Stimulated activated CD4-positive, alpha-beta T cell treated with anti-CD3 and anti-CD28 coated beads, Interleukin-4, amount 100 ng/mL, for 48 hours (primary cell): ENCODE data around the gene NID1.

ENCODE experiments used
- DNase-seq, 2 donors: peaks; one replicate each; pipeline ENCODE4 v3.0.0-alpha.2; 2020; ENCODE audit warnings: low read depth in 2 of 2

Gene NID1

GRCh38 chr1:236065509-236066005 lies 667 bp upstream of the NID1 start:
- no peak for DNase-seq

DNA sequence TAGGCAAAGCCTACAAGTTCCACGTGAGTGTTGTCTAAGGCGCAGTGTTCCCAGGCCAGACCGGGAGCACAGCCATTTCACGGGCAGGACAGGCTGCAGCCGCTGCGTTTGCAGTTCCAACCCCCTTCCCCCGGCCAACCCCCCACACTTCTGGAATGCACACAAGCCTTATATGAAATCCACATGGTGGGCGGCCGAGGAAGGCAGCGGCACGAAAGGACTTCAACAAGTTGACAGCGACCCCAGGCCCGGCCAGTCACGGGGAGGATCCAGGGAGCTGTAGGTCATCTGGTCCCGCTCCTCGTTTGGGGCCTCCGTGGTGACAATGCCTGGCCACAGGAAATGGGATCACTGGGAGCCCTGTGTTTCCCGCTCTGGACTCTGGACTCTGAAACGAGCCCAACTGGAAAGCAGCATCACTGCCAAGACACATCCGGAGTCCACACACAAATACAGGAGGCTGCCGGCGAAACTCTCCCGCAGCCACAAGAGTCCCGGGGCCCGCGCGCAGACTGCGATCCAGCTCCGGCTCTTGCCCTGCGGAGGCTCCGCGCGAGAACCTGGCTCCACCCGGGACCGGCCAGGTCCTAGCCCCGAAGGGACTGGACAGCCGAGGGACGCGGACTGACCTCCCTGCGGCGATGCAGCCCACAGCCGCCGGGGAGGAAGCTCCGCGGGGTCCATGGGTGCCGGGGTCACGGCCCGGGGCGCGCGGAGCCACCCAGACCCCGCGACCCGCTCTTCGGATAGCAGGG lies 794 bp downstream of the NID1 start:
- DNase-seq: peak in 1 of 2 donors; percentile 6

- DNase-seq: no peak
Observed at GRCh38 chr1:236063551-236063918, 1.4 kb downstream of the NID1 start.

GRCh38 chr1:236060286-236060685 lies 4.6 kb downstream of the NID1 start:
- no peak for DNase-seq

- DNase-seq: no peak
Observed at GRCh38 chr1:236059011-236059410, 5.9 kb downstream of the NID1 start.

DNA sequence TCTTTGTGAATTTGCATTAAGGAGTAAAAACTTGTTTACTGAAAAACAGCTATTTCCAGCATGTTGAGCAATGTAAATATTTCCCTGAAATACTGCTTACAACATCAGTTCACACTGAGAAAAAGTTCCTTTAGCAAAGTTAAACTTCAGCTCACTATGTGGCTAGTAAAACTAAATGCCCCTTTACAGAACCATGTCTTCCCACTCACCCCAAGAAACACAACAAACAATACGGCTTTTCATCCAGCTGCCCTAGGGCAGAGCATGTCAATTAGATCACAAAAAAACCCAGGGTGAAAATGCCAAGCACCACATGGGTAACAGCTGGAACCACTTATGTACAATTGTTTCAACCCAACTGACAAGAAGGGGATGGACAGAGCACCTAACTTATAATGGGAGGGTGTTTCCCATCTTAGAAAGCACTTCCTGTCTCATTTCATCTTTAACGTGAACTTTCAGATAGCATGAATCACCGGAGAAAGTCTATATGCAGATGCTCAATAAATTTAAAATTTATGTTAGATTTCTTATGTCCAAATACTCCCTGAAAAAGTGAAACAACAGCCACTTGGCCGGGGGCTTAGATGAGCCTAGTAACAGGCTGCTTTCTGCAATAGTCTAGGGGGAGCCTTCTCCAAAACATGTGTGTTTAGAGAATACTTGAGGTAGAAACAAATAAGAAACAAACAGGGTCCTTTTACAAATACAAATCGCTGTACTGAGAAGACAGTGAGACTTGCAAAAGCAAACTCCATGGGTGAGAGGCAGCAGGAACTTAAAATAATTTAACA lies 6.6 kb downstream of the NID1 start:
- no peak for DNase-seq

DNA sequence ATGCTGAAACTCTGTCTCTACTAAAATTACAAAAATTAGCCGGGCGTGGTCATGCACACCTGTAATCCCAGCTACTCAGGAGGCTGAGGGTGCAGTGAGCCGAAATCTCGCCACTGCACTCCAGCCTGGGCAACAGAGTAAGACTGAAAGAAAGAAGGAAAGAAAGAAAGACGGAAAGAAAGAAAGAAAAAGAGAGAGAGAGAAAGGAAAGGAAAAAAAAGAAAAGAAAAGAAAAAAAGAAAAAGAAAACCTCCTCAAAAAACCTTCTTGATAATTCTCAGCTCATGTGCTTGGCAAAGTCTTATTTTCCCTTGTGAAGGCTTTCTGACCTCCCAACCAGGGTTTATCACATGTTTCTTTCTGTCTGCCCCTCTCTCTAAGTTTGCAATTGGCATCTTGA lies 7.3 kb downstream of the NID1 start:
- DNase-seq: no peak

GRCh38 chr1:236052232-236052993 lies 12.5 kb downstream of the NID1 start:
- no peak for DNase-seq

GRCh38 chr1:236051242-236051791 lies 13.6 kb downstream of the NID1 start:
- DNase-seq: no peak

DNA sequence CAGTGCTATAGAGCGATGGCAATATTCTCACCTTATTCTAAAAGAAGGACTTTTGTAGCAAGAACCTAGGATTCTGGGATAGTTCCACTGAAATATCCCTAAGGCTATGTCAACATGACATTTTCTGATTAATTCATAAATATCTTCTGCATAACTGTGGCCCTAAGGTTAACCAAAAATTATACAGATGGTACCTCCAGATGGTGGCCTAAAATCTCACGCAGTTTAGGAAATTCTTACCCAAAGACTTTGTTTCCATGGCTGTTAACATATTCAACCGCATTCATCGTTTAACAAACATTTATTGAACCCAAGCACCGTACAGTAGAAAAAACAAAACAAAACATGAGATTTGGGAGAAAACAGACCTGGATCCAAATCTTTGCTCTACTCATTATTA lies 19.1 kb downstream of the NID1 start:
- no peak for DNase-seq

GRCh38 chr1:236044341-236044740 lies 20.5 kb downstream of the NID1 start:
- no peak for DNase-seq

- no peak for DNase-seq
Observed at GRCh38 chr1:236041631-236042618, 23.0 kb downstream of the NID1 start.

- DNase-seq: no peak
Observed at GRCh38 chr1:236039740-236040685, 24.9 kb downstream of the NID1 start.

- no peak for DNase-seq
Observed at GRCh38 chr1:236038034-236038433, 26.9 kb downstream of the NID1 start.

- DNase-seq: no peak
Observed at GRCh38 chr1:236035681-236036101, 29.2 kb downstream of the NID1 start.

GRCh38 chr1:236033336-236033735 lies 31.6 kb downstream of the NID1 start:
- DNase-seq: no peak

GRCh38 chr1:236030534-236030933 lies 34.4 kb downstream of the NID1 start:
- DNase-seq: no peak

DNA sequence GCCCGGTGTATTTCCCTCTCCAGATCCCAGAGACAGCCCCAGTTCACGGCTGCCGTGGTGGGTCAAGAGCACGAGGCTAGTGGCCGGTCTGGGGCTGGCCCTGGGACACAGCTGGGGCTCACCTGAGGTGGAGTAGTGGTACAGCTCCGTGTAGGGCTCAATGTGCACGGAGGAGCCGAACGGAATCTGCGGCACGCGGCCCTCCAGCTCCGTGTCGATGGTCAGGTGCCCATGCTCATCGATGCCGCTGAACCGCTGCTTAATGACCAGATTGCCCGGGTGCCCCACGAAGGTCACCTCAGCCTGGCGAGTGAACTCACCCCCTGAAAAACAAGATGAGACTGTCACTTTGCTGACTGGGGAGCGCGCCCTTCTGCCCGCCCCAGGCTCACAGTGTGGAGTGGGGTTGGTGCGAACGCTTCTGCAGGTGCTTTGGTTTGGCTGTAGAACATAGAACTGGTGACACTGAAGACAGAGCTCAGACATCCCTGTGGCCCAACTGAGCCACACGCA lies 35.4 kb downstream of the NID1 start:
- no peak for DNase-seq

DNA sequence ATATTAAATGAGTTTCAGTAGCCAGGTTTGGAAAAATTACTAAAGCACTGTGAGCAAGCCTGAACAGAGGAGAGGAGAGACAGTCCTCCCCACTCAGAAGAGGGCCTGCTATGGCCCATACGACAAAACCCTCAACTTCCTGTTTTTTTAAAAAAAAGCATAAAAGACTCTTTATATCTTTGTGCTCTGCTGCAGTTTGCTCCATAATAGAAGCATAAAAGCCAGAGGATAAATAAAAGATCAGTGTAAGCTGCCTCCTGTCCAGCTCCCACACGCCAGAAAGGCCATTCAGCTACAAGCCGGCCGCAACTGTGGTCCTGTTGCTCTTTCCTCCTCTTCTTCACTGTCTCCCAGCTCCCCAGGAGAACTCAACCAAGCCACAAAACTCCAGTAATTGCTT lies 37.8 kb downstream of the NID1 start:
- DNase-seq: no peak
